Stimulated activated memory B cell treated with anti-CD40 and anti-IgM and Interleukin-4, amounts not matched to agents 10 μg/mL and 1 μg/mL and 100 μg/mL, for 72 hours (primary cell): ENCODE data around the gene IL1RAPL2.
"Not testable (repeated sequence)": the region's sequence is repeated elsewhere in the genome, so short reads cannot be mapped to it uniquely, and the experiment has no call there.

ENCODE experiments used
- ATAC-seq: fragments of 150-1000 bp; cut with Tn5 transposase; 2 replicates; pipeline ENCODE4 v1.10.0; 2021
- H3K27ac Mint-ChIP-seq: one replicate; pipeline ENCODE4 v1.8.0; 2022; ENCODE audit warnings: mild to moderate bottlenecking, mixed read lengths
- H3K27me3 Mint-ChIP-seq: one replicate; pipeline ENCODE4 v1.8.0; 2022; ENCODE audit warnings: mixed read lengths
- H3K36me3 Mint-ChIP-seq: one replicate; pipeline ENCODE4 v1.8.0; 2022; ENCODE audit warnings: mixed read lengths
- H3K4me1 Mint-ChIP-seq: one replicate; pipeline ENCODE4 v1.8.0; 2022; ENCODE audit warnings: mixed read lengths
- H3K4me3 Mint-ChIP-seq: one replicate; pipeline ENCODE4 v1.8.0; 2022; ENCODE audit warnings: mild to moderate bottlenecking, moderate library complexity, mixed read lengths
- H3K9me3 Mint-ChIP-seq: one replicate; pipeline ENCODE4 v1.8.0; 2022; ENCODE audit warnings: mixed read lengths

The IL1RAPL2 gene

DNA sequence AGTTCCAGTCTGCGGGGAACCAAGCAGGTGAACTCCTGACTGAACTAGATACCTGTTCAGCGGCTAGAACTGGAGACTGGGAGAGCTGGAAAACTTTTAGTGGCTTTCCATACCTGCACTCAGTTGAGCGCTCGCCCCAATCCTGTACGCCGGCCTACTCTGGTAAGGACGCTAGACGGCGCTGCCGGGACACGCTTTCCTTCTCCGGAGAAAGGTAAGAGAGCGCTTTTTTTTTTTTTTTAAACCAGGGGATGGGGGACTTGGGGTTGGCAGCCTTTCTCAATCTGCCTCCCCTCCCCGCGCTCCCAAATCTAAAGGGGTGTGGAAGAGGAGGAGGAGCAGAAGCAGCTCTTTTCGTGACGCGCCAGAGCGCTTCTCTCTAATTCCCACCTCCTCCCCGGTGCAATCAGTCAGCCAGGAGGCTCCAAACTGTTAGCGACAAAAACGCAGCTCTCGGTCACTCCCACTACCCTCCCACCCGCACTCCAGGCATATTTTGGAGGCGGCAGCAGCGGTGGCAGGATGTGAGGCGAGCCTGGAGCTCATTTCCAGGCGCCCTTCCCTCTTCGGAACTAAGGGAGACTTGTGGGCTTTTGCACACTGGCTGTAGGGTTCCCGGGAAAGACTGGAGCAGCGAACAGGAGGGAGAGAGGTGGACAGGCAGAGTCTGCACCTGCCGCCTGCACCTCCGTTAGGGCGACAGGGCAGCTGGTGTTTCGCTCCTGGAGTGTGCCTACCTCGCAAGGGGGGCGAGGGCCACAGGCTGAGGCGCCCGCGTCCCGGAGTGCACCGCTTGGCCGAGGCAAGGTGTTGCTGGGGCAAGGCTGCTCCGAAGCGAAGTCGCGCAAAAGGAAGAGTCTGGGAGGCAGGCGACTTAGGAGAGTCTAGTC, at the start of gene IL1RAPL2:
Gene IL1RAPL2, plus strand, starts transcription at position 409 of the 890 bp plus-strand sequence.
- H3K27me3 Mint-ChIP-seq: peaks cover 11% of the 10 kb centered on the region
- no peaks in the 10 kb centered on the region for H3K36me3 Mint-ChIP-seq
- no peaks in the 10 kb centered on the region for H3K9me3 Mint-ChIP-seq
- no peak within 1 kb of the TSS for H3K27ac Mint-ChIP-seq
- no peak for ATAC-seq
- H3K4me1 Mint-ChIP-seq: no peaks in the 10 kb centered on the region
- no peak within 1 kb of the TSS for H3K4me3 Mint-ChIP-seq

DNA sequence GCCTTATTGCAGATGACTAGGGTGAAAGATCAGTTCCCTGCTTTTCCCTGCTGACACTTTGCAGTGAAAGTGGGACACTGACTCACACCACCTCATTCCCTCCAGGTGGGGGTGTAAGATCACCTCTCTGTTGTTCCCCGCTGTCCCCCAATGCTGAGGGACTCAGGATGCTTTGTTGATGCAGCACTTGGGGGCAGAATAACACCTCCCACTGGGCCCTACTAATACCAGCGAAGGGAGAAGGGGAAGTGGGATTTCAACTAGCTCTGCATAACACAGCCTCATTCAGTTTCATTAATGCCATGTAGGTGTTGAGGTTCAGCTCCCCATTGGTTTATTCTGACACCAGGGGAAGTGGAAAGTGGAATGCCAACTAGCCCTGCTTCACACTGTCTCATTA, 43.6 kb upstream of the IL1RAPL2 start:
- H3K27ac Mint-ChIP-seq: no peak overlapping the region
- no peak overlapping the region for H3K4me3 Mint-ChIP-seq
- H3K36me3 Mint-ChIP-seq: no peaks in the 10 kb centered on the region
- H3K27me3 Mint-ChIP-seq: no peaks in the 10 kb centered on the region
- peaks cover 4% of the 10 kb centered on the region for H3K9me3 Mint-ChIP-seq
- no peak for ATAC-seq
- no peaks in the 10 kb centered on the region for H3K4me1 Mint-ChIP-seq

DNA sequence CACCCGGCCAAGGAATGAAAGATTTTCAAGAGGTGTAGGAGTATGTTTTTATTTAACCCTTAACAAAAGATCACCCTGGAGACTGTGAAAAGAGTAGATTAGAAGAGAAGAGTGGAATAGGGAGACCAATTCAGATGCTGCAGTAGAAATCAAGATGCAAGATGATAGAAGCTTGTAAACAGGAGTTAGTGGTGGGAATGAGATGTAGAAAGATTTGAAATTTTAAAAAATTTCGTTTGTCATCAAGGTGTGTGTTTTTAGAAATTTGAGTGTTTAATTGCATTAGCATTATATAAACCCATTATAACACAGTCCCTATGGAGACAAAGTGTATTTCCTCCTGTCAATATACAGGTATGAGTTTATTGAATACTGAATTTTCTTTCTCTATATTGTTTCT, 42.1 kb upstream of the IL1RAPL2 start:
- Mint-ChIP-seq H3K4me3 (no peak overlapping the region), H3K9me3 (peaks cover 4% of the 10 kb centered on the region), H3K27ac (no peak overlapping the region), H3K36me3 (no peaks in the 10 kb centered on the region), H3K27me3 (no peaks in the 10 kb centered on the region), H3K4me1 (no peaks in the 10 kb centered on the region)
- ATAC-seq: no peak

DNA sequence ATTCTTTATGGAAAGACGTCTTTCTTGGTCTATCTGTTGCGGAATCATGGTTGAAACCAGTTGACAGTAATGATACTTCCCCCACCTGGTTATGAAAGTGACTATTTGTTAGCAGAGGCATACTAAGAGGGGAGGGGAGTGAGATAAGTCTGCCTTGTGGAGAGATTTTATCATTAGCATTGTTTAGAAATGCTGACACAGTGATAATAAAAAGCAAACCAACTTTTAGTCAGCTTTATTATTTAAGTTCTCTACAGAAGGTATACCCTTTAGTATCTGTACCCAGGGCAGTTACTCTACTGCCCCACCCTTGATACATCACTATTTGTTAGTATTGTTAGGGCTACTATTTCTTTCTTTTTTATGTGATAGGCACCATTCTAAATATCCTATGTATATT, 26.9 kb upstream of the IL1RAPL2 start:
- no peaks in the 10 kb centered on the region for H3K4me1 Mint-ChIP-seq
- peaks cover 8% of the 10 kb centered on the region for H3K9me3 Mint-ChIP-seq
- H3K27me3 Mint-ChIP-seq: no peaks in the 10 kb centered on the region
- H3K4me3 Mint-ChIP-seq: no peak overlapping the region
- H3K27ac Mint-ChIP-seq: no peak overlapping the region
- ATAC-seq: no peak
- H3K36me3 Mint-ChIP-seq: no peaks in the 10 kb centered on the region

DNA sequence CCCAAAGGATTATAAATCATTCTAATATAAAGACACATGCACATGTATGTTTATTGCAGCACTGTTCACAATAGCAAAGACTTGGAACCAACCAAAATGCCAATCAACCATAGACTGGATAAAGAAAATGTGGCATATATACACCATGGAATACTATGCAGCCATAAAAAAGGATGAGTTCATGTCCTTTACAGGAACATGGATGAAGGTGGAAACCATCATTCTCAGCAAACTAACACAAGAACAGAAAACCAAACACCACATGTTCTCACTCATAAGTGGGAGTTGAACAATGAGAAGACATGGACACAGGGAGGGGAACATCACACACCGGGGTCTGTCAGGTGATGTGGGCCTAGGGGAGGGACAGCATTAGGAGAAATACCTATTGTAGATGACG, 23.6 kb upstream of the IL1RAPL2 start:
- not testable (repeated sequence) for H3K27me3 Mint-ChIP-seq, H3K27ac Mint-ChIP-seq, H3K36me3 Mint-ChIP-seq, ATAC-seq, H3K4me1 Mint-ChIP-seq, H3K4me3 Mint-ChIP-seq
- H3K9me3 Mint-ChIP-seq: peaks cover 10% of the 10 kb centered on the region

DNA sequence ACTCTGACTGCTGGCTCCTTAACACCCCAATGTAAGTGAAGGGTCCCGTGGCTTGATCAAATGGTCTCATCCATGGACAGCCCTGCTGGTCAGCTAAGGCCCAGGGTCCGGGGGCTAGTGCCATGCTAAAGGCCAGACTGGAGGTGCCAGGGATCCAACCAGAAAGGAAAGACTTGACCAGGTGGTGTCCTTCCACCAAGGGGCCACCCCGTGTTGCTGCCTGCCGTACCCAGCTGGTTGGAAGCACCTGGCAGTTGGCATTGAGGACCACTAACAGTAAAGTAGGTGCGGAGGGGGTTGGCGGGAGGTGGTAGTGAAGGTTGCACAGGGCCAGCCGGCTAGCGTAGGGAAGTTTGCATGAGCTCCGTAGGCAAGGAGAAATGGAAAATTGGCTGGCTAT, 1.7 kb upstream of the IL1RAPL2 start:
- no peaks in the 10 kb centered on the region for H3K9me3 Mint-ChIP-seq
- no peak overlapping the region for H3K27ac Mint-ChIP-seq
- no peaks in the 10 kb centered on the region for H3K4me1 Mint-ChIP-seq

DNA sequence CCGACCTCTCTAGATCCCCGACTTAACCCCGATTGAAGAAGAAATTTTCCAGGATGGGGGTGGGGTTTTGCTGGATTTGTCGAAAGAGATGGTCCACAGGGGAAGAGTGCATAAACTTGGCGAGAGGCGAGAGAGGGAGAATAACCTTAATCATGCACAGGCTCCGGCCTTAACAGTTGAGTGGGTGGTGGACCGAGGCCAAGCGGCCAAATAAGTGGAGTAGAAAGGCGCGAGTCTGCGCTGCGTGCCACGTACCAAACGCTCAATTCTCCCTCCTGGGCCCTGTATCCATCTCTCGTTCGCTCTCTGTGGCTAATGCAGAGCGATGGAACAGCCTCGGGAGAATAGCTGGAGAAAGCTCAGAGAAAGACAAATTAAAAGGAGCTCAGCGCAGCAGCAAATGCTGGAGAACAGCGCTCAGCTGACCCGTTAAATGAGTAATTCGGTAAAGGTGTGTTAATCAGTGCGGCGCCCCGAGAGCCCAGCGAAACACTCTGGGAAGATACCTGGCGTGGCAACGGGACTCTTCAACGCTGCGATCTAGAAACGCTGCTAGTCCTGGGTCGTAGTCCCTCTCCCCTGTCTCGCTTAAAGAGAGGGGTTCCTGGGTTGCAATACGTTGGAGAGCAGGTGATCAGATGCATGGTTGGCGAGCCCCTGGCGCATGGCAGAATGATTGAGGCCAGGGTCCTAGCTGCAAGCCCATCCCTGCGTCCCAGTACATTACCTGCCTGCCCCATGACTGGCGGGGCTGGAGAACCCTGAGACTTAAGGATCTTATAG, 887 bp upstream of the IL1RAPL2 start:
- ATAC-seq: no peak
- no peak overlapping the region for H3K27ac Mint-ChIP-seq

More for the DNA sequence above, 1.7 kb upstream of the IL1RAPL2 start:
- H3K36me3 Mint-ChIP-seq: no peaks in the 10 kb centered on the region
- H3K27me3 Mint-ChIP-seq: peaks cover 11% of the 10 kb centered on the region
- ATAC-seq: no peak
- H3K4me3 Mint-ChIP-seq: no peak overlapping the region

DNA sequence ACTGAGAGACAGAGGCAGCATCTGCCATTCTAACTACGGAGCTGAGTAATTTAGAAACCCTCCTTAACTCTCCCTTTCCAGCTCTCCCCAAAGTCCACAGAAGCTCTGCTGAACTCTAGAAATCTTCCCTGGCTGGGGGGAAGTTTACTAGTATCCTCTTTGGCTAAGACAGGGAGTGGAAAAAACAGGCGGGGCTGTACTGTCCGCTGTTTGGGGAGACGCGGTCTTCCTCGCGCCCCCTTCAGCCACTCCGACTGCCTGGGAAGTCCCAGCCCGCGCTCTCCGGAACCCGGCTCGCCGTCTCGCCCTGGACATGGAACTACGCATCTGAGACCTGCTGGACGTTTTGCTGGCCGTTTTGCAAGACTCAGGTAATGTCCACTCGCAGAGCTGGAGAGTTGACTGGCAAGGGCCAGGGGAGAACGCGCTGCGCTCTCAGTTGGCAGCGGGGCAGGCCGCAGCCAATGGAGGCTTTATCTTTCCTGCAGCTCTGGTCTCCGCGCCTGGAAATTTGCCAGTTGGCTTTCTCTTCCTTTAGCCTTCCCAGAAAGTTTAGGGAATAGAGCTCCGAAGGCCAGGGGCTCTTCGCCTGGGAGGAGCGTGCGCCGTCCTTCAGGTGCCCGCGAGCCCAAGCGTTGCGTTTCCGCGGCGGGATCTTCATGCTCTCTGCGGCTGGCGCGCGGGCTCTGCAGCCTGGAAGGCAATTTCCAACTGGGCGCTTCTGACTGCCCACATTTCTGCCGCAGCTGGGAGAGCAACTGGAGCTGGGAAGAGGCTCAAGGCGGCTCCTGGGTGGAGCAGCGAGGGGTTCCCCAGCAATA, 892 bp downstream of the IL1RAPL2 start:
- no peak overlapping the region for H3K4me3 Mint-ChIP-seq
- H3K4me1 Mint-ChIP-seq: no peaks in the 10 kb centered on the region
- peaks cover 11% of the 10 kb centered on the region for H3K27me3 Mint-ChIP-seq
- no peaks in the 10 kb centered on the region for H3K36me3 Mint-ChIP-seq
- H3K27ac Mint-ChIP-seq: no peak overlapping the region
- ATAC-seq: no peak
- H3K9me3 Mint-ChIP-seq: no peaks in the 10 kb centered on the region

More for the DNA sequence above, 887 bp upstream of the IL1RAPL2 start:
- no peaks in the 10 kb centered on the region for H3K9me3 Mint-ChIP-seq
- no peaks in the 10 kb centered on the region for H3K4me1 Mint-ChIP-seq
- no peak overlapping the region for H3K4me3 Mint-ChIP-seq
- no peaks in the 10 kb centered on the region for H3K36me3 Mint-ChIP-seq
- peaks cover 11% of the 10 kb centered on the region for H3K27me3 Mint-ChIP-seq

DNA sequence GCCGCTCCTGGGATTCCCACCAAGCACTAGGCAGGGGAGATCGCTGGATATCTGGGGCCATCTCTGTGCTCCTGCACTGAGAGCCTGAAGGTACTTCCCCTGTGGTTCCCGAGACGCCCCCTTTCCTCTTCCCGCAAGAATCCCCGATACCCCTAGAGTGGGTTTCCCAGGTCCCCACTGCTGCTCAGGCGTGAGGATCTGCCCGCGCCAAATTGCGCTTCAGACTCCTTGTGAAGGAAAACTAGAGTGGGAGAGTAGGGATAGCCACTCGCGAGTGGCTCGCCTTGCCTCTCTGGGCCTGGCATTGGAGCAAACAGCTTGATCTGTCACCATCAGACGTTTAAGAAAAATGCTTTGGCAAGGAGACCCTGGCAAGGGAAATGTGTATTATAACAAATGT, 1.5 kb downstream of the IL1RAPL2 start:
- no peak for ATAC-seq
- Mint-ChIP-seq H3K4me1 (no peaks in the 10 kb centered on the region), H3K27me3 (peaks cover 11% of the 10 kb centered on the region), H3K36me3 (no peaks in the 10 kb centered on the region), H3K4me3 (no peak overlapping the region), H3K9me3 (peaks cover 3% of the 10 kb centered on the region), H3K27ac (no peak overlapping the region)

DNA sequence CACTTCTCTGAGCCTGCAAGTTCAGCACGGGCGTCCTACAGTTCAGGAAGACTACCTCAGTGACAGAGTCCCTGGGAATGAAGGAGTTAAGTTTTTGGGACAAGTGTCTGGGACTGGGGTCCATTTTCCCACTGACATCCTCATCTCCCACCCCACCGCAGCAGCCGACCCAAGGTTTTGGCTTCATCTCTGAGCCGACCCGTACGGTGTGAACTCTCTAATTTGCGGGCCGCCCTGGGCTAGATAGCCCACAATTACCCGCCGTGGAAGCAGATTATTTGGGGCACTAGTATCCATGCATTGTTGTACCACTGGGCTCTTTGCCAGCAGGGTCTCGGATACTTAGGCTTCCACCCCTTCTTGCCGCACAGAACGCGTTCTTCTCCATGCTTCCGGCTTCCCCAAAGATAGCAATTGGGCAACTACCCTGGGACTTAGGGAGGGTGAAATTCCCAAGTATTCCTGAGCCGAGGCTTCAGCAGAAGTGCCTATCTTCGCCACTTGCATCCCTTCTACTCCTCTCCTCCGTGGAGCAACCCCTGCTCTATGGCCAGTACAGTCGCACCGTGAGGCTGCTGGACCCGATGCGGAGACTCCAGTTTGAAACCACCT, 2.4 kb downstream of the IL1RAPL2 start:
- ATAC-seq: no peak
- H3K4me3 Mint-ChIP-seq: no peak overlapping the region
- H3K9me3 Mint-ChIP-seq: peaks cover 3% of the 10 kb centered on the region
- H3K36me3 Mint-ChIP-seq: no peaks in the 10 kb centered on the region
- H3K27ac Mint-ChIP-seq: no peak overlapping the region
- H3K27me3 Mint-ChIP-seq: peaks cover 11% of the 10 kb centered on the region
- H3K4me1 Mint-ChIP-seq: no peaks in the 10 kb centered on the region

DNA sequence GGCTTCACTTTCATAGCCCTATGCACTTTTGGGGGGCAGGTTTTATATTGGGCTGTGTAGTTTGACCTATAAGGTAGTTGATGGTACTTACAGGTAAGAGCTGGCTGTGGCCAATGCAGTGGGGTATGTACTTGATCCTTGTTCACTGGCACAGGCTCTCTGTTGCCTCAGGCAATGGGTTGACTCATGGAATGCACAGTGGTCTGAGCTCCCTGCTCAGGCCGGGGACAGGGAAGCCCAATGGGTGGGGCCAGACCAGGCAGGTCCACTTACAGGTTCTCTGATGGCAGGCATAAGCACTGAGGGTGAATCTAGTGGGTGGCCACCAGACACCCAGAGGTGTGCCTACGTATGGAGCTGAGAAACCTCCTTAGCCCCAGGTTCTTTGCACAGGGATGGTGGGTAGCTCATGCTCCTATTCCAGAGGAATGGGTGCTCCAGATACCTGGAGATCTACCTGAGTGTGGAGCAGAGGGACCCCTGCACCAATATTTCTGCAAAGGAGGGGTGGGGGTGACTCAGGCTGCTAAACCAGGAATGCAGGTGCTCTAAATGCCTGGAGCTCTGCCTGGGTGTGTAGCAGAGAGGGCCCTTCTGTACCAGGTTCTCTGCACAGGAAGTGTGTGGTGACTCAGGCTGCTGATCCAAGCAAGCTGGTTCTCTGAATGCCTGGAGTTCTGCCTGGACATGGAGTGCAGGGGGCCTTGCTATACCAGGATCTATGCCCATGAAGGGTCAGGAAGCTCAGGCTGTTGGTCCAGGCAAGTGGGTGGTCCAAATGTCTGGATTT, 52.3 kb downstream of the IL1RAPL2 start:
- no peak for ATAC-seq
- H3K4me3 Mint-ChIP-seq: no peak overlapping the region
- no peak overlapping the region for H3K27ac Mint-ChIP-seq
- H3K36me3 Mint-ChIP-seq: no peaks in the 10 kb centered on the region
- peaks cover 6% of the 10 kb centered on the region for H3K9me3 Mint-ChIP-seq
- no peaks in the 10 kb centered on the region for H3K27me3 Mint-ChIP-seq
- no peaks in the 10 kb centered on the region for H3K4me1 Mint-ChIP-seq

DNA sequence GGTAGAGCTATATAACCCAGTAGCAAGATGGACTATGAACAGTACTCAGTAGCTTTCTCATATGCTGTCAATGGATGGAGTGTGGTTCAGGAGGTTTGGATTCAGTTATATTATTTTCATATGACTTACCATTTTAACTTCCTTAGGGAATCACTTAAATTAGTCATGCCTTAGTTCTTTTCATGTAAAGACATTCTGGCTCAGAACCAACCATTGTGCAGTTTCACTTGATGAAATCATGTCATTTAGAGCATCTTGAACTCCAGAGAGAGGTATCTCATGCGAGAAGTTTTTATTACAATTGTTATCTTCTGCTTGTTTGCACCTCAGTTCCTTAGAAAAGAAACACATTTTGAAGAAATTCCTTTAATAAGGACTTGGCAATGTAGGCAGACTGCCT, 55.8 kb downstream of the IL1RAPL2 start:
- Mint-ChIP-seq H3K4me3 (no peak overlapping the region), H3K4me1 (no peaks in the 10 kb centered on the region), H3K27ac (no peak overlapping the region), H3K9me3 (peaks cover 3% of the 10 kb centered on the region), H3K27me3 (no peaks in the 10 kb centered on the region), H3K36me3 (no peaks in the 10 kb centered on the region)
- no peak for ATAC-seq

DNA sequence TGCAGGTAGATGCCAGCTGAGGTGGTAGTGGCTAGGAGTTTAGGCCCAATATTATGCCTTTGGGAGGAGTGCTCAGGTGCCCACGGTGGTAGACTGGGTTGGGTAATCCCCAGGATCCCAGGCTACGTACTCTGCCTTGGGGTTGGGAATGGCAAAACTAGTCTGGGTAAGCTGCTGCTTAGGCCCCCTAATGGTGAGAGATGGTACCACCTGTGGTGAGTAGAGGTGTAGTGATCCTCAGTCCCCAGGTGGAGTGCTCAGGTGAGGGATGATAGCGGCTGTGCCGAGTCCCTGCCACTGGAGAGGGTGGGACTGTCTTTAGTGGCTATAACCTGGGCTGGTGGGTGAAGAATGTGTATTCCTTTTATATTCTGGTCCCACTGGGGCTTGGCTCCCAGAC, 75.2 kb downstream of the IL1RAPL2 start:
- Mint-ChIP-seq H3K9me3 (peaks cover 8% of the 10 kb centered on the region), H3K4me3 (no peak overlapping the region), H3K27ac (no peak overlapping the region), H3K27me3 (no peaks in the 10 kb centered on the region), H3K36me3 (no peaks in the 10 kb centered on the region), H3K4me1 (no peaks in the 10 kb centered on the region)
- ATAC-seq: no peak

DNA sequence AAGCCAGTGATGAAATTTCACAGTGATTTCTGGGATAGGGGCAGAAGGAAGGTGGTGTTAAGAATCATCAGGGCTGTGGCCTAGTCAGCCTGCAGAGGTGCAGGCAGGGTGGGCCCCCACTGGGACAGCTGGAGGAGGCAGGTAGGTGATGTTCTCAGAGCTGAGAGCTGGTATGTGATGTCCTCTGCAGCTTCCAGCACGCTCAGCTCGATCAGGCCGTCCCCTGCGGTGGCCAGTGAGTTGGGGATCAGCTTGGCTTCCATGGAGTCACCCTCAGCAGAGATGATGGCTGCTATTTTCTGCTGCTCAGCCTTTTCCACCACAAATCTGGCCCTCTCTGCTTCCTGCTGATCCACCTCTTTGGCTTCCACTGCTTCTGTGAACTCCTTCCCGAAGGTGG, 81.1 kb downstream of the IL1RAPL2 start:
- Mint-ChIP-seq H3K4me1 (no peaks in the 10 kb centered on the region), H3K36me3 (no peaks in the 10 kb centered on the region), H3K27me3 (no peaks in the 10 kb centered on the region), H3K4me3 (no peak overlapping the region), H3K9me3 (peaks cover 6% of the 10 kb centered on the region), H3K27ac (no peak overlapping the region)
- ATAC-seq: no peak
